Measurements from ENCODE around the gene OR10G3. TPM values are rescaled to one million over a fixed set of nuclear protein-coding genes. Genes with fewer than 3 reads are reported as not detected.

OR10G3 gene
- total RNA-seq, 1 donor from 2014 or later: not detected

- DNase-seq (ENCODE audit: low read depth): no peak
Observed at GRCh38 chr14:21535545-21536417, 44.1 kb downstream of the OR10G3 start.

GRCh38 chr14:21534576-21534975 lies 45.3 kb downstream of the OR10G3 start:
- no peak for DNase-seq (ENCODE audit: low read depth)

- DNase-seq (ENCODE audit: low read depth): no peak
Observed at GRCh38 chr14:21533294-21533693, 46.6 kb downstream of the OR10G3 start.

GRCh38 chr14:21529515-21529914 lies 50.4 kb downstream of the OR10G3 start:
- no peak for DNase-seq (ENCODE audit: low read depth)

GRCh38 chr14:21528381-21529348 lies 51.2 kb downstream of the OR10G3 start:
- DNase-seq (ENCODE audit: low read depth): no peak

GRCh38 chr14:21527318-21527679 lies 52.6 kb downstream of the OR10G3 start:
- no peak for DNase-seq (ENCODE audit: low read depth)

- no peak for DNase-seq (ENCODE audit: low read depth)
Observed at GRCh38 chr14:21526672-21527317, 53.1 kb downstream of the OR10G3 start.

- peak; percentile 69 for DNase-seq (ENCODE audit: low read depth)
Observed at GRCh38 chr14:21525962-21526671, 53.8 kb downstream of the OR10G3 start, which contains the start of gene SALL2. TSS of gene SALL2 (minus strand) at chr14:21526346. CDS start at chr14:21526127, 219 bp downstream.

GRCh38 chr14:21525571-21525961 lies 54.3 kb downstream of the OR10G3 start:
- DNase-seq (ENCODE audit: low read depth): peak; percentile 14

- DNase-seq (ENCODE audit: low read depth): no peak
Observed at GRCh38 chr14:21524575-21525490, 55.0 kb downstream of the OR10G3 start.

- no peak for DNase-seq (ENCODE audit: low read depth)
Observed at GRCh38 chr14:21523203-21523602, 56.7 kb downstream of the OR10G3 start.

GRCh38 chr14:21521501-21521900 lies 58.4 kb downstream of the OR10G3 start:
- DNase-seq (ENCODE audit: low read depth): peak; percentile 65

GRCh38 chr14:21520767-21521166 lies 59.1 kb downstream of the OR10G3 start:
- no peak for DNase-seq (ENCODE audit: low read depth)

- DNase-seq (ENCODE audit: low read depth): no peak
Observed at GRCh38 chr14:21518725-21519124, 61.2 kb downstream of the OR10G3 start.

Other genes with a start within 250 kb of the OR10G3 start
- 60.1 and 102 TPM in 2 replicates for gene SUPT16H, start 196.1 kb downstream of the OR10G3 start, total RNA-seq
- 42.4 and 92.8 TPM in 2 replicates for gene CHD8, start 124.0 kb downstream of the OR10G3 start, total RNA-seq
- gene RAB2B, start 103.1 kb downstream of the OR10G3 start, total RNA-seq: 25.2 and 32.1 TPM in 2 replicates
- gene TOX4, start 102.9 kb downstream of the OR10G3 start, total RNA-seq: 25.4 and 59.0 TPM in 2 replicates
- 51.3 and 71.9 TPM in 2 replicates for gene METTL3, start 68.7 kb downstream of the OR10G3 start, total RNA-seq
- gene SALL2, start 53.7 kb downstream of the OR10G3 start, total RNA-seq: 1.7 and 15.9 TPM in 2 replicates
- not detected in 2 replicates for gene OR10G2, start 54.9 kb upstream of the OR10G3 start, total RNA-seq
- not detected in 2 replicates for gene OR4E2, start 73.8 kb upstream of the OR10G3 start, total RNA-seq
- gene OR4E1, start 93.7 kb upstream of the OR10G3 start, total RNA-seq: not detected in 2 replicates

Measured in renal cortical epithelial cell (primary cell).